Stimulated activated CD4-positive, alpha-beta T cell treated with anti-CD3 and anti-CD28 coated beads, Interleukin-1b, Interleukin-23, amount 100 ng/mL, for 24 hours (primary cell): ENCODE results near the gene MLLT10.

Source experiments
- DNase-seq, 4 experiments: peaks; one replicate each; pipeline ENCODE4 v3.0.0-alpha.2; 2020; ENCODE audit warnings: low read depth in 4 of 4, low spot score in 1 of 4

The MLLT10 gene

DNA sequence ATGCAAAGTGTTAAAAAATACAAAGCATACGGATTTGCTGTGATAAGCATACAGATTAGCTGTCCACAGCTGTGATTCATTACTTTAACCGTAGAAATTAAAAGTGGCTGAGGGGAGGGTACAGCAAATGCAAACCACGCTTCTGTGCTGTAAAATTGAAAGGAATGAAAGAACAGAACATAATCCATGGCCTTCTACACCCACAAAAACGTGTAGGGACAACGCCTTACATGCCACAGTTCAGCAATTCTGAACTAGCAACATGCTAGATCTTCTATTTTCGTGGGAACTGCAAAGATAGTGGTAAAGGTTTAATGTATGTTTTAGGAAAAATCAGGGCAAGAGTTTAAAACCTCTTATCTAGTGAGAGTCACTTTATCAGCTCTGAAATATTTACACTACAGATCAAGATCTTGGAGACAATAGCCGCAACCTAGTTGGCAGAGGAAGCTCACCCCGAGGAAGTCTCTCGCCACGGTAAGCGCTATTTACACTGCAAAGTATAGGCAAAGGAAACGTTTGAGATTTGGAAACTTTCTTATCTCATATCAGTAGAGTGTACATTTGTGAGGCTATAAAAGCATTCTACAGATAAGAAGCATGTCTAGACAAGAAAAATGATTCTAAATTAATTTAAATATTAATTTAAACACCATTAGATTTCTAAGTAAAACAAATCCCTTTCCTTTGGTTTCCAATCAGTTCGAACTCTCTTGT lies 193.6 kb downstream of the MLLT10 start:
- DNase-seq, result no peak

DNA sequence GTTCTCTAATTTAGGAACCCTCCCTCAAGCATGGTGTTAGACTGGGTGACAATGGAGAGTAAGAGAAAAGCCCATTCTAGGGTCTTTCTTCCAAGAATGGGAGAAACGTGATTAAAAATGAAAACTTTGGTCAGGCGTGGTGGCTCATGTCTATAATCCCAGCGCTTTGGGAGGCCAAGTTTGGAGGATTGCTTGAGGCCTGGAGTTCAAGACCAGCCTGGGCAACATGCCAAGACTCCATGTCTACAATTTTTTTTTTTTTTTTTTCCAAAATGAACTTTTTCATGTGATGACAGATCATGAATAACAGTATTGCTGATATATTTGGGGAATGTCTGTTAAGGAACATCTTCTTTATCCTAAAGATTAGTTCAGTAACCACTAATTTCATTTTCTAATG lies 194.6 kb downstream of the MLLT10 start:
- no peak for DNase-seq

DNA sequence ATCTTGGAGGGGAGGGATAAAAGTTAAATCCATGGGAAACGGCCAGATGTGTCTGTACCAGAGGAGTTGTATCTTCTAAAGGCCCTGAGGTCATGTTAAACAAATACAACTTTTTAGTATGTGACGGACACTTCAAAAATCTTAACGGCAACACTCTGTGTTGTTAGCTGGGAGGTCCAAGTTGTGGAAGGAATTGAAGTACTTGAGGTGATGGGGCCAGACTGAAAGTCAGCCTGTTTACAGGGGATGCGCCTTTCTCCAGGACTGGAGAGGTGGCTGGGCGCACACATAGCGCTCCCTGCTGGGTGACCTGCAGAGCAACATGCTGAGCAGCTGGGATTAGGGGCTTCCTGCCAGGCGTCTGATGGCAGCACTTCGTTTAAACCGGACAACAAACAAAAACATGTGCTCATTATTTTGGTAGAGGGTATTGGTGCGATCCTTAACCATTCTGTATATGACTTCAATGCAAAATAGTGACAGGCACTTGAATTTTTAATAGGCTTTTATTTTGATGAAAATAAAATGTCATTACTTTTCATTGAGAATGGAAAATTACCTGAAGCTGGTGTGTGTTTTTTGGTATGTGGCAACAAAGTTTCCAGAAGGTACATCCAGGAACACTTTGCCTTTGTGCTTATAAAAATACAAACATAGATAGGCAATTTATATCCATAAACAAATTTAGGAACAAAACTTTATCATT lies 198.2 kb downstream of the MLLT10 start:
- DNase-seq, result no peak

DNA sequence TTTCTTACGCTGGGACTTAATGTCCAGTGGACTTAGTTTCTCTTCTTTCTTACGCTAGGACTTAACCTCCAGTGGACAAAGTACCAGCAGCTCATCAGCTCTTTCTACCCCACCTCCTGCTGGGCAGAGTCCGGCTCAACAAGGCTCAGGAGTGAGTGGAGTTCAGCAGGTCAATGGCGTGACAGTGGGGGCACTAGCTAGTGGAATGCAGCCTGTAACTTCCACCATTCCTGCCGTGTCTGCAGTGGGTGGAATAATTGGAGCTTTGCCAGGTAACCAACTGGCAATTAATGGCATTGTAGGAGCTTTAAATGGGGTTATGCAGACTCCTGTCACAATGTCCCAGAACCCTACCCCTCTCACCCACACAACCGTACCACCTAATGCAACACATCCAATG lies 199.7 kb downstream of the MLLT10 start:
- DNase-seq, result no peak

DNA sequence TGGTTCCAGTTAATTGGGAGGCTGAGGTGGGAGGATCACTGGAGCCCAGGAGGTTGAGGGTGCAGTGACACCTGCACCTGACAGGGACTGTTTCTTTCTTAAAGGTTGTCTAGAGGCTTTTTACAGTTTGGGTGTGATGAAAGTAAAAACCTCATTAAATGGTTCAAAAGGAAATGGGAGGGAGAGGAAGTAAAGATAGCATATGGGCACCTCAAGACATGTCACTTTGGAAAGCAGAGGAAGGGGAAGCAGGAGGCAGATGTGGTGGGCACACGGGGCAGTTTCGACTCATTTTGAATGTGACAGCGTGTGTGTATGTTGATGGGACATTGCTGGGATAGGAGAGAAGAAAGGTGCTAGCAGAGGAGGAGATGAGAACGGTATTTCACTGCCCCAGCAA lies 203.1 kb downstream of the MLLT10 start:
- DNase-seq, result no peak

DNA sequence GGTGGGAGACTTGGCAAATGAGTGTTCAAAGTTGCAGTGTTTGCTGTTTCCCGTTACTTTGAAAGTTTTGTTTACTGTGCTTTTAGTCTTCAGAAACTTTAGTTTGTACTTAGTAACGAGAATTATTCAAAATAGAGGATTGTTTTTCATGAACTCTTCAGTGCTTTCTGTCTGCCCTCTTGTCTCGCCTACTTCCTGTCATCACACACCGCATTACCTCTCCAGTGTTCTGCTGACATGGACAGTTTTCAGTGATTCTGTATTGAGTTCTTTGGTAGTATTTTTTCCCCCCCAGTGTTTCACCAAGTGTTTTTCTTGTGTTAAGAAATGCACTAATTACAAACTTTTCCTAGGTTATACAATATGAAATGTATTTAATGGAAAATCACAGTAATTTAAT lies 207.0 kb downstream of the MLLT10 start:
- no peak for DNase-seq

DNA sequence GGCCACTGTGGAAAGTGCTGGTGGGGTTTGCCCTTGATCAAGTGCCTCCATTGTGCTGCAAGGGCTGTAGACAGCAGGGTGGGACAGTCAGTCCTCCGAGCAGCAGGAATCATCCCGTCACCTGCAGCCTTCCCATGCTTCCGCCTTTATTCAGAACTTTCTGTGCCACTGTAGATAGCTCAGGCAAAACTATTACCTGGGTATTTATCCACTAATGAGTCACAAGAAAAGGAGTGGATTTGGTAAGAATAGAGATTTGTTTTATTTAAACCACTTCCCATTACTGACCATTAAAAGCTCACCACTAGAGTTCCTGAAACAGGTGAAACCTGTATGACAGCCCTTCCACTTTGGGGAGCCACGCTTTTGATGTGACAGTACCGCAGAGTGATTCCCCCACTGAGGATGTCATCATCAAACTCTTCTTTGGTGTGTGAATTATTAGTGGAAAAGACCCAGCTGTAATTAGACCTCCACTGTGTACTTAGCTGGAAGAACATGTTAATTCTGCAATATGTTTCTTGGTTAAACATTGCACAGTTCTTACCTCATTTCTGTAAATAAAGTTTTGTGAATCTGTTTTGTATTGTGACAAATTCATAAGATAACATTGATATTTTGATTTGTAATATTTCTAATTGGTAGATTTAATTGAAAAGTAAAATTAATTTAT lies 208.8 kb downstream of the MLLT10 start:
- DNase-seq, result no peak

DNA sequence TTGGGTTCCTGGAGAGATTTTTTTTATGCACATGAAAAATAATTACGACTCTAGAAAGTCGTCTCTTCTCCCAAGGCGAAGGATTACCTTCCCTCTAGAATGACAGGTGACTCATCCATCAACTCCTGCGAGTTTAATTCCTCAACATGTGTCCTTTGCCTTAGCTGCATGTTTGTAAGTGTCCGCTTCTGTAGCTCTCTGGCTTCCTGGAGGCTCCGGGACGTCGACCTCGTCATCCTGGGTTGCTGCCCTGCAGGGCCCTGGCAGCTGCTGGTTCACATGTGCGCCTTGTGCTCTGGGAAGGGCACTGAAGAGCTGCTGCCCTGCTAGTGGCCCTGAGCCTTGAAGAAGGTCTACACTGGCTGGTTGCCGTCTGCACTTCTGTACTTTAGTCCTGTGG lies 210.2 kb downstream of the MLLT10 start:
- no peak for DNase-seq

DNA sequence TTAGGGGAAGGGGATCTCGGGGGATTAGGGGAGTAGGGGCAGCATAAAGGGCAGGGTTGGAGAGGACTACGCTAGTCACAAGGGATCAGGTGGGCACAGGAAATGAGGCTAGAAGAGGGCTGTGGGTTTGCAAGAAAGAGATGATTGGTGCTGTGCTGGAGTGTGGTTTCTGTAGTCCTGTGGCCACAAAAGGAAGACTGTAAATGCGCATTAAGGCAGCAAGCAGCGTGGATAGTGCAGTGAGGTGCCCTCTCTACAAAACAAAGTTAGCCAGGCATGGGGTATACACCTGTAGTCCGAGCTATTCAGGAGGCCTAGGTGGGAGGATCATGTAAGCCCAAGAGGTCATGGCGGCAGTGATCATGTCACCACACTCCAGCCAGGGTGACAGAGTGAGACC lies 212.1 kb downstream of the MLLT10 start:
- DNase-seq, result no peak

DNA sequence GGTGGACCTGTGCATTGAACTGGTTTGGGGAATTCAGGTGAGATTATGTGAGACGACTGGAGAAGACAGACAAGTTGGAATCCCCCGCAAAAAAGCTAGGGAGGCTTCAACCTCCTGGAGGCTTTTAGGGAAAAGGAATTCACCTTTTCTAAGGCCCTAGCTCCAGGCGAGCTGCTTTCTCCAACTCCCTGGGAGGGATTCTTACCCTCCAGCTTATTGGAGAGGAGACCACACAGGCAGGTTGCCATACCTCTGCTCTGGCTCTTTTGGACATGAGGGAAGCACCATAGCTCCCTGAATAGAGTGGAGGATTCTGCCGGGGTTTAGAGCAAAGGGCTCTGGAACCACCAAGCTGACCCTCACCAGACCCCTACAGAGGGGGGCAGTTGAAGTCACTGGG lies 213.8 kb downstream of the MLLT10 start:
- no peak for DNase-seq

DNA sequence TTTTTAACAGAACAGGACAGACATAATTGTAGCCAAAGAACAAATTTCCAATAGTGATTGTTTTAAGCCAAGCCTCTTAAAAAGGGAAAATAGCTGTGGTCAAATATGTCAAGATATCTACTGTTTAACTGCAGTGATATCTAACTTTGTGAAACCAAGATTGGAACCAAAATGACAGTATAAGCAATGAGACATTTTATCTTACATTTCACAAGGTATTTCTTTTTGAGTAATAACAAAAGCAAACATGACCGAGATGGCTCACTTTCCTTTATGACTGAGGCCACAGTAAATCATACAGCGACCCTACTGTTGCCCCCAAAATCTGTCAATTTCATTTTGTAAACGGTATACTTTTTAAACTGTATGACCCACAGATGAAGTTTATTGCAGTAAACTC lies 215.8 kb downstream of the MLLT10 start:
- no peak for DNase-seq

DNA sequence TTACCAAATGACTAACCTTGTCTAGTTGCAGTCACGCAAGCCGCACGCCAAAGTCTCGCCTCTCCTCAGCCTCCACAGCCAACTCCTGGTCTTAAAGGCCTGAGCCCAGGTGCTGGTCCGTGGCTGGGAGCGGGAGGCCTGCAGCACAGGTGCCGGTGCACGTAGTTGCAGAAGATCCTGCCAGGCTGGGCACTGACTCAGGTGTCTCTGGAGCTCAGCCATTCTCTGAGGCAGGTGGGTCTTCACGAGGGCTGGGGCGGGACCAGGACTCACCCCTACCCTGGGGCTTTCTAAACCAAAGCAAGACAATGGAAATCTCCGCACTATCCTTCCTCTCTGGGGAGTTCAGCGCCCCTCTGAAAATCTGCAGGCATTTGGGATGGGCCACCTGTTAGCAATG lies 216.4 kb downstream of the MLLT10 start:
- no peak for DNase-seq

DNA sequence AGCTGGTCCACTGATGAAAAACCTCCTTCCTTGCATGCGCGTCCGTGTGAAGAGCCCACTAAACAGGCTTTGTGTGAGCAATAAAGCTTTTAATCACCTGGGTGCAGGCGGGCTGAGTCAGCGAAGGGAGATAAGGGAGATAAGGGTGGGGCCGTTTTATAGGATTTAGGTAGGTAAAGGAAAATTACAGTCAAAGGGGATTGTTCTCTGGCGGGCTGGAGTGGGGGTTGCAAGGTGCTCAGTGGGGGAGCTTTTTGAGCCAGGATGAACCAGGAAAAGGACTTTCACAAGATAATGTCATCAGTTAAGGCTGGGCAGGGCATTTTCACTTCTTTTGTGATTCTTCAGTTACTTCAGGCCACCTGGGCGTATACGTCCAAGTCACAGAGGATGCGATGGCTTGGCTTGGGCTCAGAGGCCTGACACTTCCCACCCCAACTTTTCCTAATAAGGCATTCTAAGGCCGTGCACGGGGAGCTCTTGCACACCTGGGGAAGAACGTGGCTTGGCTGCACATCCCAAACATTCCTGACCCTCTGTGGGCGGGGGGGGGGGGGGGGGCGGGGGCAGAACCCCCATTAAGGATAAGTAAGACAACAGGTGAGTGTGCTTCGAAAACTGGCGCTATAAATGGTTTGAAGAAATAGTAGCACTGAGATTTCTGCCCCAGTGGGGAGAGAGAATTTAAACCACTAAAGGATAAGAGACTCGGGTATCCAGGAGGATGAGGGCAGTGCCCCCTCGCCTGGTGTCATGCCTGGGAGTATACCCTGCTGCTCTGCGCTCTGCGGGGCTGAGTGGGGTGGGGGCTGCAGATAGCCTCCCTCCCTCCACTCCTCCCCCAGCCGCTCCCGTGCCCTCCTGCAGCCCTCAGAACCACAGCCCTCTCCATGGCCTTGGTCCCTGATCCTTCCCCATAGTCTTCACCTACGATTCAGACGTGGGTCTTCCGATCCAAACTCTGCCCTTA lies 217.6 kb downstream of the MLLT10 start:
- DNase-seq, result no peak

DNA sequence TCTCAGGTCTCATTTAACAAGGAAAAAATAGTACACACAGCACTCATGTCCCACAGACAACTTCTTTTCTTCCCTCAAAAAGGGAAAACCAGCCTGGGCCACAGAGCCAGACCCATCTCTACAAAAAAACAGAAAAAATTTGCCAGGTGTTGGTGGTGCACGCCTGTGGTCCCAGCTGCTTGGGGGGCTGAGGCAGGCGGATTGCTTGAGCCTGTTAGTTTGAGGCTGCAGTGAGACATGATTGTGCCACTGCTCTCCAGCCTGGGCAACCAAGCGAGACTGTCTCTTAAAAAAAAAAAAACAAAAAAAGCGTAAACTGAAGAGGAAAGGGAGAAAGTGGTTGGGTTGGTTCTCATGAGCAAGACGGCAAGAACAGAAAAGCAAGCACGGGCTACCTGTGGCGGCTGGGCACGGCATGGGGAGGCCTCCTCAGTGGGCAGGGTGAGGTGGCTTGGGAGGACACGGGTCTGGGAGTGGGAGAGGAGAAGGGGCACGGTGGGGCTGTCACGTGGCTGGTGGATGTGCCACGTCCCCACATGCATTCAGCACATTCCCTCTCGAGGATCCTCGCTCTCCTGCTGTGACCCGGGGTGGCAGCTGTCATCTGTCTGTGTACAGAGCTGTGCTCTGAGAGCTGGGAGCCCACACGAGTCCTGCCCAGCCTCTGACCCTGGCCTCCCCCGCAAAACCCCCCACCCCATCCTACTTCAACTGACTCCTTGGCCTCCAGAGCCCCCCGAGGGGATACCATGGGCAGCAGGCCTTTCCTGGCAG lies 219.7 kb downstream of the MLLT10 start:
- no peak for DNase-seq

DNA sequence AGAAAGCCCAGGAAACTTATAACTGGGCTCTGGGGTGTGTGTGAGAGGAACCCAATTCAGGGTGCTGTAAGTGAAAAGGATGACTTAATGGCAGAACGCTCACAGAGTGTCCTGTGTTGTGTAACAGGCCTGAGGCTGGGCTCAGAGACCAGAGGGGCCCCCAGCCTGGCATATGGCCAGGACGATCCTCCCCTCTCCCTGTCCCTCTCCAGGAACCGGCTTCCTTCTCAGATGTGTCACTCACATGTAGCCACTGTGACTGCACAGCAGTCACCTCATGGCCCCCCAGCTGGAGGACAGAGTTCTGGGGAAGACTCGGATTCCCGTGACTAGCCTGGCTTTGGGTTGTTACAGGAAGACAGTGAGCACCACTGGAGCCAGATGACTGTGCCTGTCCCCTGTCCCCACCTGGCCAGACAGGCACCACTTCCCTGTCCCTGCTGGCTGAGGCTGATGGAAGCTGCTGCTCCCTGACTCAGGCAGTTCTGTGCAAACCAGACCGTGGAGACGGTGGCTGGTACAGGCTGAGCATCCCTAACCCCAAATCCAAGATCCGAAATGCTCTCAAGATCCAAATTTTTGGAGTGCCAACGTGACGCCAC lies 220.5 kb downstream of the MLLT10 start:
- DNase-seq, result no peak

DNA sequence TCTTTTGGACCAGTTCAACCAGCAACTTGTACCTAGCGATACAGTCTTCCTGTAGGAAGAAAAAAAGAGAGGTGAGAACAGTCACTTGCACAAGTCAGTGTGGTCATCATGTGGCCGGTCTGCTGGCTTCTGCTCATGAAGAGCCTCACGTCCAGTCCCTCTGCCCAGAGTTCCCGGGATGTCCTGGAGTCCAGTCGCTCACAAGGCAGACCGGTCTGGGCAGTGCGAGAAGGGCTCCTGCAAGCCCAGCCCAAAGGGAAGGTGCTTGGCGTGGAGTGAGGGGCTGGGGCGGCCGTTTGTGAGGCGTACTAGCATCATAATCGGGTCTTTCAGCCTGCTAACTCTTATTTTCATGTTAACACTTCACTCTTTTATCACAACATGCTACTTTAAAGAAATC lies 222.7 kb downstream of the MLLT10 start:
- DNase-seq, result no peak

DNA sequence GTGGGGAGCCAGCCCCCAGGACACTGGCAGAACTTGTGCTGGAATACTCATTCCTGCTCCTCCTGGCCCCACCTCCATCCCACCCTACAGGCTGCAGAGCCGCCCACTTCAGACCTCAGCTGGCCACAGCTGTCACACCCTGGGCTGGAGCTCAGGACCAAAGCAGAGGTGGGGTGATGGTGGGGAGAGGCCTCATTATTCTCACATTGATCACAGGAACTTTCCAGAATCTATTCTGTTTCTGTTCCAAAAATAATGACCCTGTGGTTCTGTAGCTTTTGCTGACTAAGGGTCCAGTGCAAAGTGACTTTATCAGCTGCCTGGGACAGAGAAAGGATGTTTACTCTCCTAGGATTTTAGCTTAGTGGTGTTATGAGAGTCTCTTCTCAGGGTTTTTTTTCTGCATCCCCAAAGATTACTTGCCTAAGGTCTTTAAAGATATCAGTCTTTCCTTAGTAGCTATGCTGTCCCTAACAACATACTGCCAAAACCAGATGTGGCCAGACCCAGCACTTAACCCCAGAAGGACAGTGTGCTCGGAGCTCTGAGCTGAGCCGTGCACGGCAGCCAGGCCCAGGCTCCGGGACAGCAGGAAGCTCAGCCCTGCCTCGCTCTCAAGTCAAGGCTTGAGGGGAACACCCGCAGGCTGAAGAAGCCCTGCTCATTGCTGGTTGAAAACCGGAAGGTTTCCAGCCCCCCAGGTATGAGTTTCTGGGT lies 223.3 kb downstream of the MLLT10 start:
- no peak for DNase-seq

DNA sequence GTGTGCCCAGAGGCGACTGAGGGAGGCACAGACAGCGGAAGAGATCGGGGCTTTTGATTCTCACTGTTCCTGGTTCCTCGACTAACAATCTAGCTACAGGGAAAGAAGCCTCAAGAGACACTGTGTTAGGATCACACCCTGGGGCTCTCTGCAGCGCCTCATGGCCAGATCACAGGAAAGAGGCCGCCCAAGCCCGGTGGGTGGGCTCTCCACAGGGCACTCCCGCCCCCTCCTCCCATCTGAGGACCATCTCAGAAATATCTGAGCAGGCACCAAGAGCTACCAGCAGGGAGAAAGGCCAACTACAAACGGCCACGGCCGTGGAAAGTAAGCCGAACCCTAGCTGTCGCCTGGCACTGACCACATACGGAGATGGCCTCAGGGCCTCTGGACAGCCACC lies 224.2 kb downstream of the MLLT10 start:
- no peak for DNase-seq

DNA sequence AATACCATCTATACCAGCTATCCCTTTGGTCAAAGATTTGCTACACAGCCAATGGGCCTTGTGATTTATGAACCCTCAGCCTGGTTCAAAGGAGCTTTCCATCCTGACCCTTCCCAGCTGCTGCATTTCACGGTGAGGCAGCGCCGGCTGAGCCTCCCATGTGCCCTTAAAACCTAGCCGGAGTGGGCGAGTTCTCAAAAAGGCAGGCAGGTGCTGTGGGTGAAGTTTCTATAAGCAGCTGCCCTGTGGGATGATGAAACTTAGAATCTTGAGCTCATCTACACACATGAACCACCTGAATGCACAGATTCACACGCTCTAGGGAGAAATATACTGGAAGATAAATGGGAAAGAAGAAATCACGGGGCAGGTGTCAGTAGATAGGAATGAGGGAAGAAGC lies 224.7 kb downstream of the MLLT10 start:
- DNase-seq, result no peak

DNA sequence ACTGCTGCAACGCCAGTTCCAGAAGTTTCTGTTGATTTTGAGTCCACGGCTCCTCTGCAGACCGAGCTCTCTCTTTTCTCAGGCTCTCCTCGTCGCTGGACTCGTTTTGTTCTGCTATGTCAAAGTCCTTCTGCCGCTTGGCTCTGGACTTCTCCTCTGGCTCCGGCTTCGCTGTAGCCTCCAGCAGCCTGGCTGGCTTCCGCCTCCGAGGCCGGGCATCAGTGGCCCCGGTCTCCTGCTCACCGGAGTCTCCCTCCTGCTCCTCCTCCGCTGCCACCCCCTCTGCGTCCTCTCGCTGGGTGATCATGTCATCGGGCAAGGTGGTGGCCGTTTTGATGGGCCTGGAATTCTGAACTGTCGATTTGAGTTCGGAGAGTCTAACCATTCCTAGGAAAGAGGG lies 225.2 kb downstream of the MLLT10 start:
- no peak for DNase-seq
